ENCODE data around the gene SSBP3.
A peak's percentile ranks its signal among the peaks of the same experiment; 100 is the strongest.

The SSBP3 gene

GRCh38 chr1:54302951-54303843 is 103.0 kb downstream of the SSBP3 start:
- DNase-seq, result no peak

- no peak for DNase-seq
These were observed 103.6 kb downstream of the SSBP3 start for GRCh38 chr1:54302549-54302948.

GRCh38 chr1:54301497-54301896 is 104.7 kb downstream of the SSBP3 start:
- no peak for DNase-seq

GRCh38 chr1:54300401-54300800 is 105.8 kb downstream of the SSBP3 start:
- DNase-seq, result no peak

- no peak for DNase-seq
These were observed 107.2 kb downstream of the SSBP3 start for GRCh38 chr1:54299037-54299436.

- peak; percentile 48 for DNase-seq
These were observed 107.7 kb downstream of the SSBP3 start for GRCh38 chr1:54298284-54299033.

GRCh38 chr1:54297596-54298283 is 108.5 kb downstream of the SSBP3 start:
- DNase-seq, result no peak

GRCh38 chr1:54296666-54297065 is 109.5 kb downstream of the SSBP3 start:
- peak; percentile 31 for DNase-seq

GRCh38 chr1:54294887-54295286 is 111.3 kb downstream of the SSBP3 start:
- no peak for DNase-seq

- DNase-seq, result no peak
These were observed 113.9 kb downstream of the SSBP3 start for GRCh38 chr1:54292002-54292911.

- DNase-seq, result no peak
These were observed 114.8 kb downstream of the SSBP3 start for GRCh38 chr1:54291276-54292001.

- no peak for DNase-seq
These were observed 115.5 kb downstream of the SSBP3 start for GRCh38 chr1:54290506-54291184.

GRCh38 chr1:54289712-54290233 is 116.4 kb downstream of the SSBP3 start:
- no peak for DNase-seq

- no peak for DNase-seq
These were observed 118.4 kb downstream of the SSBP3 start for GRCh38 chr1:54287801-54288211.

GRCh38 chr1:54287176-54287650 is 119.0 kb downstream of the SSBP3 start:
- DNase-seq, result peak; percentile 96

GRCh38 chr1:54285815-54286345 is 120.3 kb downstream of the SSBP3 start:
- DNase-seq, result no peak

- no peak for DNase-seq
These were observed 121.2 kb downstream of the SSBP3 start for GRCh38 chr1:54284781-54285529.

GRCh38 chr1:54283635-54284385 is 122.4 kb downstream of the SSBP3 start:
- no peak for DNase-seq

All from DMS79 (cell line).